Naive thymus-derived CD4-positive, alpha-beta T cell (primary cell): Measurements from ENCODE around the gene CYP24A1. TPM values are rescaled to one million over a fixed set of nuclear protein-coding genes. Genes with fewer than 3 reads are reported as not detected.
A peak's percentile ranks its signal among the peaks of the same experiment; 100 is the strongest.

Experiments used
- ATAC-seq: fragments of 150-1000 bp; cut with Tn5 transposase; 2 replicates; pipeline ENCODE4 v1.10.0; 2021; ENCODE audit warnings: mild to moderate bottlenecking, moderate library complexity
- CTCF ChIA-PET: fragments of 350-600 bp; sonication (Branson Sonifier 250); formaldehyde crosslinking; loops from one replicate; lab custom pipeline; 2021; ENCODE audit warnings: antibody characterized with exemption; lab: Charles Lee
- POLR2A ChIA-PET: fragments of 350-600 bp; sonication (Branson Sonifier 250); formaldehyde crosslinking; loops from one replicate; lab custom pipeline; 2021; ENCODE audit warnings: antibody characterized with exemption, inconsistent platforms; lab: Charles Lee
- DNase-seq, 9 donors: peaks; one replicate each; pipeline versions ENCODE4 v3.0.0 to v3.0.0-alpha.2; 2020 to 2022; ENCODE audit warnings: mixed read lengths in 1 of 9
- H3K27ac ChIP-seq: one replicate; pipeline ENCODE4 v1.7.0; 2013; ENCODE audit warnings: mild to moderate bottlenecking, low read depth, low read length, moderate library complexity
- H3K27me3 ChIP-seq, 2 donors: one replicate each; pipeline ENCODE4 v1.7.0; 2013; ENCODE audit warnings: low read length in 2 of 2, mild to moderate bottlenecking in 2 of 2, moderate library complexity in 2 of 2; ENCODE audit not compliant: control insufficient read depth in 2 of 2, insufficient read depth in 2 of 2
- H3K36me3 ChIP-seq, 3 experiments: 1 replicate in 2 of 3; 2 replicates in 1 of 3; pipeline ENCODE4 v1.7.0; 2013; ENCODE audit warnings: low read length in 3 of 3, mild to moderate bottlenecking in 3 of 3, moderate library complexity in 1 of 3; ENCODE audit not compliant: insufficient read depth in 3 of 3, control insufficient read depth in 2 of 3
- H3K4me1 ChIP-seq, 2 donors: one replicate each; pipeline ENCODE4 v1.7.0; 2013; ENCODE audit warnings: low read length in 2 of 2, mild to moderate bottlenecking in 2 of 2, moderate library complexity in 1 of 2; ENCODE audit not compliant: control insufficient read depth in 2 of 2, insufficient read depth in 2 of 2
- H3K4me3 ChIP-seq: 2 replicates; pipeline ENCODE4 v1.7.0; 2013; ENCODE audit warnings: mild to moderate bottlenecking, low read length
- H3K9me3 ChIP-seq, 3 experiments: 1 replicate in 2 of 3; 2 replicates in 1 of 3; pipeline ENCODE4 v1.7.0; 2013; ENCODE audit warnings: low read length in 3 of 3; ENCODE audit not compliant: control insufficient read depth in 2 of 3
- H3K27ac Mint-ChIP-seq, 9 donors: one replicate each; pipeline ENCODE4 v1.8.0; 2020 to 2022; ENCODE audit warnings: mixed read lengths in 9 of 9, mild to moderate bottlenecking in 8 of 9, moderate library complexity in 5 of 9, inconsistent platforms in 2 of 9
- H3K27me3 Mint-ChIP-seq, 5 donors: one replicate each; pipeline ENCODE4 v1.8.0; 2021 to 2022; ENCODE audit warnings: mixed read lengths in 5 of 5, mild to moderate bottlenecking in 1 of 5
- H3K36me3 Mint-ChIP-seq, 5 donors: one replicate each; pipeline ENCODE4 v1.8.0; 2020 to 2022; ENCODE audit warnings: mixed read lengths in 5 of 5, mild to moderate bottlenecking in 3 of 5, inconsistent platforms in 1 of 5
- H3K4me1 Mint-ChIP-seq, 7 donors: one replicate each; pipeline ENCODE4 v1.8.0; 2020 to 2022; ENCODE audit warnings: mixed read lengths in 7 of 7, mild to moderate bottlenecking in 3 of 7, inconsistent platforms in 1 of 7
- H3K4me3 Mint-ChIP-seq, 10 donors: one replicate each; pipeline ENCODE4 v1.8.0; 2020 to 2022; ENCODE audit warnings: mild to moderate bottlenecking in 10 of 10, mixed read lengths in 10 of 10, moderate library complexity in 6 of 10, inconsistent platforms in 2 of 10
- H3K9me3 Mint-ChIP-seq, 11 donors: one replicate each; pipeline ENCODE4 v1.8.0; 2020 to 2022; ENCODE audit warnings: mixed read lengths in 11 of 11, mild to moderate bottlenecking in 4 of 11, inconsistent platforms in 1 of 11, moderate library complexity in 1 of 11
- intact Hi-C, 2 donors: fragments of 100-400 bp; cut with micrococcal nuclease; formaldehyde crosslinking; loops; one replicate each; pipeline ENCODE4 v1.15.1; 2023
- polyA plus RNA-seq, 2 donors: library from polyadenylated mRNA; unstranded; fragments of 300-500 nt; fragmentation: Illumina TruSeq; gene quantifications; one replicate each; pipeline ENCODE4 v1.2.3, GENCODE V29; 2021
- total RNA-seq, 6 experiments: library from RNA in 5 of 6; stranded (reverse) in 5 of 6; gene quantifications; 1 replicate in 5 of 6; 2 replicates in 1 of 6; pipeline ENCODE4 v1.2.3 and lab custom pipeline; 2021 to 2026

The CYP24A1 gene
- total and polyA plus RNA-seq, 7 experiments from 2014 or later: 0.78 TPM; not detected in 6

GRCh38 chr20:54180931-54181330 lies 7.1 kb upstream of the CYP24A1 start:
- no peak overlapping the region for H3K4me3 ChIP-seq
- Mint-ChIP-seq H3K4me3 (no peak overlapping the region), H3K9me3 (no peaks in the 10 kb centered on the region), H3K4me1 (peaks cover 0 to 6% (median 0%) of the 10 kb centered on the region in 7 donors), H3K27me3 (peaks cover 35 to 62% (median 61%) of the 10 kb centered on the region in 5 donors), H3K27ac (no peak overlapping the region), H3K36me3 (no peaks in the 10 kb centered on the region)
- H3K36me3 ChIP-seq: no peaks in the 10 kb centered on the region
- DNase-seq: no peak
- no peaks in the 10 kb centered on the region for H3K27me3 ChIP-seq
- ChIA-PET CTCF (no interaction called here), POLR2A (no interaction called here)
- ATAC-seq: no peak
- H3K27ac ChIP-seq: no peak overlapping the region
- intact Hi-C loops: no loop called here
- no peaks in the 10 kb centered on the region for H3K9me3 ChIP-seq
- no peaks in the 10 kb centered on the region for H3K4me1 ChIP-seq

- Mint-ChIP-seq H3K4me3 (no peak overlapping the region), H3K27ac (no peak overlapping the region), H3K4me1 (peaks cover 0 to 6% (median under 1%) of the 10 kb centered on the region in 7 donors), H3K27me3 (peaks cover 40 to 61% (median 58%) of the 10 kb centered on the region in 5 donors), H3K36me3 (no peaks in the 10 kb centered on the region), H3K9me3 (no peaks in the 10 kb centered on the region)
- Histone ChIP-seq H3K4me1 (no peaks in the 10 kb centered on the region), H3K27ac (no peak overlapping the region), H3K27me3 (no peaks in the 10 kb centered on the region), H3K4me3 (no peak overlapping the region), H3K36me3 (no peaks in the 10 kb centered on the region), H3K9me3 (no peaks in the 10 kb centered on the region)
- DNase-seq (no peak), ATAC-seq (no peak)
- ChIA-PET CTCF (no interaction called here), POLR2A (no interaction called here)
- intact Hi-C loops: no loop called here
These were observed 6.2 kb upstream of the CYP24A1 start for GRCh38 chr20:54179946-54180345.

- CTCF ChIA-PET: no interaction called here
- Mint-ChIP-seq H3K4me3 (no peak overlapping the region), H3K4me1 (peaks cover 11 to 17% (median 14%) of the 10 kb centered on the region in 7 donors), H3K9me3 (no peaks in the 10 kb centered on the region), H3K27me3 (peaks cover 50 to 66% (median 60%) of the 10 kb centered on the region in 5 donors), H3K36me3 (peaks cover 0 to 3% (median 0%) of the 10 kb centered on the region in 5 donors), H3K27ac (no peak overlapping the region)
- H3K36me3 ChIP-seq: no peaks in the 10 kb centered on the region
- peaks cover 0 to 5% of the 10 kb centered on the region in 2 donors for H3K4me1 ChIP-seq
- no peak for DNase-seq
- H3K27me3 ChIP-seq: peaks cover 0 to 3% of the 10 kb centered on the region in 2 donors
- ATAC-seq: no peak
- no peak overlapping the region for H3K4me3 ChIP-seq
- POLR2A ChIA-PET: no interaction called here
- H3K27ac ChIP-seq: no peak overlapping the region
- intact Hi-C loops: no loop called here
- H3K9me3 ChIP-seq: no peaks in the 10 kb centered on the region
These were observed 4.5 kb upstream of the CYP24A1 start for GRCh38 chr20:54178256-54178655.

GRCh38 chr20:54177378-54177777 lies 3.6 kb upstream of the CYP24A1 start:
- Mint-ChIP-seq H3K36me3 (peaks cover 0 to 3% (median 0%) of the 10 kb centered on the region in 5 donors), H3K4me3 (no peak overlapping the region), H3K4me1 (peaks cover 17 to 24% (median 20%) of the 10 kb centered on the region in 7 donors), H3K9me3 (peaks cover 0 to 4% (median 0%) of the 10 kb centered on the region in 11 donors), H3K27me3 (peaks cover 54 to 67% (median 61%) of the 10 kb centered on the region in 5 donors), H3K27ac (no peak overlapping the region)
- peaks cover 0 to 3% of the 10 kb centered on the region in 2 donors for H3K27me3 ChIP-seq
- intact Hi-C loops: no loop called here
- ATAC-seq (no peak), DNase-seq (no peak)
- H3K27ac ChIP-seq: no peak overlapping the region
- POLR2A ChIA-PET: no interaction called here
- H3K36me3 ChIP-seq: no peaks in the 10 kb centered on the region
- H3K4me1 ChIP-seq: peaks cover 0 to 5% of the 10 kb centered on the region in 2 donors
- no peaks in the 10 kb centered on the region for H3K9me3 ChIP-seq
- H3K4me3 ChIP-seq: no peak overlapping the region
- CTCF ChIA-PET: interaction anchor here (0.6 kb wide), 1 partner anchor 1134 kb away, joined by 3 read pairs; no protein-coding TSS in a partner anchor

GRCh38 chr20:54176610-54177009 lies 2.8 kb upstream of the CYP24A1 start:
- H3K9me3 Mint-ChIP-seq: peaks cover 0 to 4% (median 0%) of the 10 kb centered on the region in 11 donors
- peaks cover 59 to 74% (median 62%) of the 10 kb centered on the region in 5 donors for H3K27me3 Mint-ChIP-seq
- POLR2A ChIA-PET: no interaction called here
- no peak for ATAC-seq
- peaks cover 0 to 5% of the 10 kb centered on the region in 2 donors for H3K4me1 ChIP-seq
- H3K4me3 ChIP-seq: no peak overlapping the region
- no peak overlapping the region for H3K4me3 Mint-ChIP-seq
- no peak overlapping the region for H3K27ac Mint-ChIP-seq
- H3K36me3 Mint-ChIP-seq: peaks cover 0 to 3% (median 0%) of the 10 kb centered on the region in 5 donors
- CTCF ChIA-PET: no interaction called here
- no peaks in the 10 kb centered on the region for H3K36me3 ChIP-seq
- H3K27ac ChIP-seq: no peak overlapping the region
- intact Hi-C loops: no loop called here
- peaks cover 17 to 26% (median 24%) of the 10 kb centered on the region in 7 donors for H3K4me1 Mint-ChIP-seq
- peaks cover 0 to 3% of the 10 kb centered on the region in 2 donors for H3K27me3 ChIP-seq
- no peak for DNase-seq
- no peaks in the 10 kb centered on the region for H3K9me3 ChIP-seq

GRCh38 chr20:54174457-54175175 lies 830 bp upstream of the CYP24A1 start:
- no peaks in the 10 kb centered on the region for H3K9me3 ChIP-seq
- Mint-ChIP-seq H3K27me3 (peaks cover 65 to 78% (median 67%) of the 10 kb centered on the region in 5 donors), H3K9me3 (peaks cover 0 to 4% (median 0%) of the 10 kb centered on the region in 11 donors), H3K27ac (no peak overlapping the region), H3K4me1 (peaks cover 11 to 26% (median 24%) of the 10 kb centered on the region in 7 donors), H3K4me3 (peak overlapping the region in 9 of 10 donors; percentile 47 to 83 (median 75)), H3K36me3 (peaks cover 0 to 3% (median 0%) of the 10 kb centered on the region in 5 donors)
- peaks cover 0 to 6% of the 10 kb centered on the region in 2 donors for H3K27me3 ChIP-seq
- H3K4me3 ChIP-seq: no peak overlapping the region
- ChIA-PET POLR2A (no interaction called here), CTCF (interaction anchor here (0.6 kb wide), 1 partner anchor 16 kb away, joined by 3 read pairs; no protein-coding TSS in a partner anchor)
- H3K4me1 ChIP-seq: peaks cover 0 to 5% of the 10 kb centered on the region in 2 donors
- no peak overlapping the region for H3K27ac ChIP-seq
- no peaks in the 10 kb centered on the region for H3K36me3 ChIP-seq
- intact Hi-C loops: no loop called here
- ATAC-seq (no peak), DNase-seq (no peak)
